ENCODE results near the gene SPACDR.

Gene SPACDR

DNA sequence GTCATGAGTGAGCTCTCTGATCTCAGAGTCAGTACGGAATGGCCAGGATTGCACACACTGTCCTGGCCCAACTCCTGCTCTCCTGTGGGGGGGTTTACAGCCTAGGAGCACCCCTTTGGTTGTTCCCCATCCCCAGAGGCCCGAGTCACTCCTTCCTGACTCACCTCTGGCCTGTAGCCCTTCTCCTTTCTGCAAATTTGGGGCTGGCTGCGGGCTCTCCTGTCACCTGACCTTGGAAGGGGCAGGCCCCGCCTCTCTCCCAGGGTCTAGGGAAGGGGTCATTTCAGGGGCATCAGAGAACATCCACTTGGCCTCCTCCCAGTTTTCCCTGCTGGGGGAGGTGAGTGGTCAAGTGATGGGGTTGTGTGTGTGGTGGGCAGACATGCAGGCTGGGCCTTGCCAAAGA lies 21.4 kb upstream of the SPACDR start:
- DNase-seq (ENCODE audit: low spot score): no peak

DNA sequence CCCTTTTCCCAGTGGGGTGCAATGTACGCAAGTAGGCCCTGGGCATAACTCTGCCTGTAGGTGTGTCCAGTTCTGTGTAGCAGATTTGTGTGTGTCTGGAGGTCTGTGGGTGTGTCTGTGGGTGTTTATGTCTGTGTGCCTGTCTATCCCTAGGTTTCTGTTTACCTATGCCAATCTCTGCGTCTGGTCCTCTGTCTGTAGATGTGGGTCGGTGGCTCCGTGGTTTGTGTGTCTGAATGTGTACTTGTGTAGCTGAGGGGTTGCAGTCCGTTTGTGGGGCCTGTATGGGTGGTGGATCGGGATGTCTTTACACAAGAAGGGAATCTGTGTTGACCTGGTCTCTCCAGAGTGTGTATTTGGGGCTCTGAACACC lies 20.6 kb upstream of the SPACDR start:
- DNase-seq (ENCODE audit: low spot score): no peak

GRCh38 chr7:100483722-100484672 lies 19.9 kb upstream of the SPACDR start, which contains the start of gene NYAP1:
TSS of gene NYAP1 (plus strand) at chr7:100483927. CDS start at chr7:100485312, 1,385 bp downstream.
- peak; percentile 45 for DNase-seq (ENCODE audit: low spot score)

- DNase-seq (ENCODE audit: low spot score): peak; percentile 82
Measured at GRCh38 chr7:100483090-100483721, 19.1 kb upstream of the SPACDR start.

DNA sequence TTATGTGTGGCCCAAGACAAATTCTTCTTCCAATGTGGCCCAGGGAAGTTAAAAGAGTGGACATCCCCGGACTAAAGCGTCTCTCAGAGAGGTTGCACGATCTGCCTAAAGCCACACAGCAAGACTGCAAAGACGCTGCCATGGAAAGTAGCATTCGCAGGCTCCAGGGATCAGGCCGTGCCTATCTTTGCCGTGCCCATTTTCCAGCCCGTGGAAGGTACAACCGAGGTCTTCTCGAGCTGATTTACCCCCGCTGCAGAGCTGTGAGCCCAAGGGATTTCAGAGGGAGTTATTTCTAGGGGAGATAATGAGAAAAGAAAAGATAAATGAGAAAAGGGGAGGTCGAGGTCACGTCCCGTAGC lies 18.6 kb upstream of the SPACDR start:
- DNase-seq (ENCODE audit: low spot score): no peak

DNA sequence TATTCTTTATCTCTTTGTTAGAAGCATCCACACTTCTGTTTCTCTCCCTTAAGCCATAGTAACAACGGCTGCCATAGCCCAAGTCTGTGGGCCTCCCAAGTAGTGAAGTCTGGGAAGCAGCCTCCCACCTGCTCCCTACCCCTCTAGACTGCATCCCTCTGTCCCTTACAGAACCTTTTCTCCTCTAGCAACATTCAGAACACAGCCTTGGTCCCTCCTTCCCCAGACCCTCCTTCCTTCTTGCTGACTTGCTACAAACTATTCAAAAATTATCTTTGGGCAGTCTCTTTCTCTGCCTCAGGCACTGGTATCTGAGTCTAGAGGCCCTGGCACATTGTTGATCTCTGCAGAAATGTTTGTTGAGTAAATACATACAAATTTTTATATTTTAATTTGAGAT lies 17.4 kb upstream of the SPACDR start:
- DNase-seq (ENCODE audit: low spot score): no peak

- peak; percentile 94 for DNase-seq (ENCODE audit: low spot score)
Measured at GRCh38 chr7:100478958-100479660, 15.0 kb upstream of the SPACDR start, which contains the start of gene TSC22D4. TSS of gene TSC22D4 (minus strand) at chr7:100479214. CDS start at chr7:100478038, 1,176 bp downstream.

GRCh38 chr7:100477871-100478267 lies 13.8 kb upstream of the SPACDR start:
- DNase-seq (ENCODE audit: low spot score): no peak

DNA sequence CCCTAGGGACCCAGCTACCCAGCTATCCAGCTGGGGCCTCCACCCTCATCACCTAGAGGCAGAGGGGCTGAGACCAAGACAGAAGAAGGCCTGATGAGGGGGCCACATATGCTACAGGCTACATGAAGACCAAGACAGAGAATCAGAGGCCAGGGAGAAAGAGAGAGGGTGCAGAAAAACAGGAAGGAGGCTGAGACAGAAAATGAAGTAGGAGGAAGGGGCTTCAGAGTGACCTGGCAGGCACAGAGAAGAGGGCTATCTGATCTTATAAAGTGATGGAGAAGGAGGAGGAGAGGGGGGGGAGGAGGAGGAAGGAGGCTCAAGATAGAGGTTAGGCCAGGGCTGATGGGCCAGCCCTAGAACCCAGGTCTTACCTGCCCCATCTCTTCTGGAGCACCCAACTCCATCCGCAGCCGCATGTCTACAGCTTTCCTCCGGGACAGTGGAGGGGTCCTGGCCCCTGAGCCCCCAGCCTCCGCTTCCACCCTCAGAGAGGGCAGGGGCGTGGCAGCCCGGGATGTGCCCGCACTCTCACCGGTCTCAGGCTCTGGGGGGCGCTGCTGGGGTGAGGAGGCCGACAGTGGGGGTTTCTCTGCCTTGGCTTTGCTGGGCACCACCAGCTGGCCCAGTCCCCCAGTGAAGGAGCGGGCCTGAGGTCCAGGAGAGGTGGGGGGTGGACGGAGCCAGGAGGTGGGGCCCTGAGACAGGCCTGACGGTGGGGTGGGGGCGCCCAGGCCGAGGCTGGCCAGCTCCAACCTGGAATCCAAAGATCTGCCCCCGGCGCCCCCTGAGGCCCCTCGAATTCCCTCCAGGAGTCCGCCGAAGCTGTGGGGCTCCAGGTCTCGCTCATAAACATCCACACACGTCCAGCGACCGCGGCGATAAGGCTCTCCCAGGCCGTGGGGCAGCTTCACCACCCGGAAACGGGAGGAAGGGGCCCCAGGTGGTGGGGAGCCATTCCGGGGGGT lies 13.1 kb upstream of the SPACDR start:
- no peak for DNase-seq (ENCODE audit: low spot score)

DNA sequence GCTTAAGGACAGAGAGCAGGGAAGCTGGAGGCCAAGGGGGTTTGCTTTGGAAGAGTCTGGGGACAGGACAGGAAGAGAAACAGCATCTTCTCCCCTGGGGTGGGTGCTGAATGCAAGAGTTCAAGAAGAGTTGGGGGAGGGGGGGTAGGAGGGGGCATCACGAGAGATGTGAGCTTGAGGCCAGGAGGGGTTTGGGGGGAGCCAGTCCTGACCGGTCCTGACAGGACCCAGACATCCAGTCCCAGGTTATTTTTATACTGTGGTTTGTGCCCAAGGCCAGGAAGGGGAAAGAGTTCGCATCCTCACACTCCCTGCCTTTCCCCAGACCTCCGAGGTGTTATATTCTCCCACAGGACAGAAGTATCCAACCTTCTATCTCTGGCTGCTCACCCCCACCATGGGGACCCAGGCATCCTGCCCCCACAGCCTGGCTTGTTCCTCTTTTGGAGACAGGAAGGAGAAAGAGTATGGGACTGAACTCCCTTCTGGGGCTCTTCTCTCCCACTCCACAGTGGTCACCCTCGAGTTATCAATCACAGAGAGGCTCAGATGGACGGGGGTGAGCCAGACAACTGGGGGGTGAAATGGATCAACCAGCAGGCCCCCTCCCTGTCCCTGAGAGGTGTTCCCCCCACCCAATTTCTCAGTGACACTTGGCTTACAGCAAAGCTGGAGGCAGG lies 12.2 kb upstream of the SPACDR start:
- DNase-seq (ENCODE audit: low spot score): no peak

DNA sequence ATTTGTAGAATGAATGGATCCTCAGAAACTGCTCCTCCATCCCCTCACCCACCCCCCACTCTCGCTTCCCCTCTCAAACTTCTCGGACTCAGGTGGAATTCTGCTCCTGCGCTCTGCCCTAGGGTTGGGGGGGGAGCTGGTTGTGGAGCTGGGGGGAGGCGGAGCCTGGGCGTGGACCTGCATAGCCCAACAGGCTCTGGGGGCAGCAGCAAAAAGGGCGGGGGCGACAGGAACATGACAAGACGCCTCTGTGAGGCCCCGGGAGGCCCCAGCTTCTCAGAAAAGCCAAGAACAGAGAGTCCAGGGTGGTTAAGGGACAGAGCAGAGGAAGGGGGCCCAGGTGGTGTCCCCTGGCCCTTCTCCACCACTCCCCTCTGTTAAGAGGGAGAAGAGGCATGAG lies 11.5 kb upstream of the SPACDR start:
- no peak for DNase-seq (ENCODE audit: low spot score)

DNA sequence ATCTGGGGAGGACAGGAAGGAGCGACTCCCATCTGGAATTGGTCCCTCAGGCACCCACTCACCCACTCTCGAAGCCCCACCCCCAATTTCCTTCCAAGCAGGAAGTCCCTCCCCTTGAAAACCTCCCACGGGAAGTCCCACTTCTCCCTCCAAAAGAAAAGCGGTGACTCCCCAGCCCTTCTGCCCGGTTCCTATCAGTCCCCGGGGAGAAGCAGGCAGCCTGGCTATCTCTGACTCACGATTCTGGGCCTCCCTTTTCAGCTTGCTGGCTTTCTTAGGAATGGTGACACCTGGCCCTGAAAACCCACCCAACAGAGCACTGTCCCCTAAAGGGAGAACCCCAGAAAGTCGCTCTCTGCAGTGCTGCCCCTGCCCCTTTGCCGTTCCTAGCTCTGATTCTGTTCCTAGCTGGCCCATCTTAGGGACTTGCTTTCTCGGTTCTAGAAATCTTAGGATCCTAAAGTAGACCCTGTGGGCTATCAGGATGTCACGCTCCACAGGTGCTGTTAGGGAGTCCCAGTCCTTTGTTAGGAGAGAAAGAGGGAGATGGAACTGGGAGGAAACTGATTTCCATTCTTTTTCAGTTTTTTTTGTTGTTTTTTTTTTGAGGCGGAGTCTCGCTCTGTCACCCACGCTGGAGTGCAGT lies 8.9 kb upstream of the SPACDR start:
- DNase-seq (ENCODE audit: low spot score): no peak

DNA sequence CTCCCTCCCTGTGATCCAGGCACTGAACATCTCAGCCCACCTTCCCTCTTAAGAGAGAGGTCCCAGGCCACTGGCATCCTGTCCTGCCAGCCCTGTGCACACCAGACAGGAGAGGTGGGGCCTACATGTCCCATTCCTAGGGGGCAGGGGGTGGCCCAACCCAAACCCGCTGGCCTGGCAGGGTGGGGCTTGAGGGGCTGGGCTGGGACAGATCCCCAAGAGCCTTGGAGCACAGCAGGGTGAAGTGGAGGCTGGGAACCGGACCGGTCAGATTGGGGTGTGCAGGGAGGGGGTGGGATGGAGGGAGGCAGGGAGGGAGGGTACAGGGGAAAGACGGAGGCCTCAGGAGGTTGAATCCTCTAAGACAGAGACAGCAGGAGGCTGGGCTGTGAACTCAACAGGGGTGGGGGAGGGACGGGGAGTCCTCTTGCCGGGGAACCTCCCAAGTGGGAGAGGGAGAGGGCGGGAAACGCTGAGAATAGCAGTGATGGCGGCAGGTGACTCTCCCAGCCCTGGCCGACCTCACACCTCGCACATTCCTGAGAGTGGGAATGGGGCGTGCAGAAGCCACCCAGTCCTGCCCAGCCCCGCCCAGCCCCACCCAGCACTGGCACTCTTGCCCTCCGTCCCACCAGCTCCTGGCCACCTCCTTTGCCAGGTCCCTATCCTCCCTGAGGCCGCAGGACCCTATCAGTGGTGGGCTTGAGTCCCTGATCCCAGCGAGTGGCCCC lies 8.2 kb upstream of the SPACDR start:
- no peak for DNase-seq (ENCODE audit: low spot score)

GRCh38 chr7:100471021-100471420 lies 7.0 kb upstream of the SPACDR start:
- no peak for DNase-seq (ENCODE audit: low spot score)

GRCh38 chr7:100469227-100470044 lies 5.4 kb upstream of the SPACDR start:
- DNase-seq (ENCODE audit: low spot score): peak; percentile 78

GRCh38 chr7:100467638-100468373 lies 3.7 kb upstream of the SPACDR start:
- no peak for DNase-seq (ENCODE audit: low spot score)

DNA sequence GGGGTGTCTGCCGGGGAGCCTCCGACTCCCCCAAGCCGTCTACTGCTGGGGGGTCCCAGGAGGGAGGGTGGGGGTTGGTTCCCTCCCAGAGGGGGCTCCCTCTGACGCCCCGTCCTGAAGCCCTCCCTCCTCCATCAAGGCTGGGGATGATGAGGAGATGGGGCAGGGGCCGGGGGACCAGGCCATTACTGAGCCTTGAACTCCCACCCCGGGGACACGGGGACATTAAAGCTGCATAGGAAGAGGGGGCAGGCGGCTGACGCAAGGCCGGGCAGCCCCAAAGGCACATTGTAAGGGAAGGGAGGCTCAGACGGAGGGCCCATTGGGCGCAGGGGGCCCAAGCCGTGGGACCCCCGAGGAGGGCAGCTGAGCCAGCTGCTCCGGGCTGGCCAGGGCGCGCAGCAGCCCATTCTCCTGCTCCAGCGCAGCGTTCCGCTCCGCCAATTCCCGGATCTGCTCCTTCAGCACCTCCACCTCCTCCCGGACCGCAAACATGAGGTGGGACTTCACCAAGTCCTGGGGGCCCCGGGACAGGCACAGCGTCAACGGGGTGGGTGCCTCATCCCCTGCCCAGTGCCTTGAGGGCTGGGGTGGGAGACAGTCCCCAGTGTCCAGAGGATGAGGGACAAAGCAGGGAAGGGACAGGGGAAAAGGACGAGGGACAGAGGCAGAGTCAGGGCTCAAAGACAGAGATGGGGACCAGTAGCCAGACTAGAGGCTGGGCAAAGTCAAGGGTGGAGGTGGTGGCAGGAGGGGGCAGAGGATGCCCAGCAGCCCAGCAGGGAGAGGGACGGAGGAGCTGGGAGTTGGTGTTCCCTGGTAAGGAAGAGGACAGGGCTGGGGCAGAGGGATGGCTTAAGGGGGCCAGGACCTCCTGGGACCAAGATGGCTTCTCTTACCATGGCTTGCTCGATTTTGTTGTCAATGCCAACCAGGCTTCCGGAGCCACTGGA lies 2.9 kb upstream of the SPACDR start:
- DNase-seq (ENCODE audit: low spot score): no peak
